Lower leg skin (tissue), 4 donors: ENCODE measurements around the gene CABLES1. TPM values are rescaled to one million over a fixed set of nuclear protein-coding genes. Genes with fewer than 3 reads are reported as not detected.

Source experiments
- DNase-seq, 2 donors: peaks; one replicate each; pipeline ENCODE4 v3.0.0-alpha.2; 2019; ENCODE audit warnings: low spot score in 2 of 2
- H3K4me3 ChIP-seq: fragments of 200-600 bp; sonication (generic); 2 replicates; pipeline ENCODE4 v1.5.1; 2017; ENCODE audit warnings: mild to moderate bottlenecking, low read depth; ENCODE audit not compliant: poor library complexity, severe bottlenecking
- POLR2A ChIP-seq, 2 donors: fragments of 450-650 bp; IDR thresholded peaks; one replicate each; pipeline ENCODE4 v1.6.1; 2016 to 2017; ENCODE audit warnings: antibody characterized with exemption in 2 of 2, mild to moderate bottlenecking in 1 of 2, moderate library complexity in 1 of 2
- WGBS, 2 donors: methylation state at CpG; one replicate each; pipeline ENCODE4 v1.1.5; 2018; 5-methylcytosine and 5-hydroxymethylcytosine counted together
- intact Hi-C: fragments of 100-400 bp; cut with DNase I; formaldehyde crosslinking; loops from one replicate; pipeline ENCODE4 v1.15.0; 2023; ENCODE audit warnings: low total_unique reads
- total RNA-seq, 4 donors: library from RNA; depleted of rRNA; stranded (reverse); fragments of >200 nt; gene quantifications; one replicate each; pipeline ENCODE4 v1.1.0, GENCODE V29; 2016
- TF ChIP-seq, protein P1 (sequence below), 3 donors: fragments of 450-650 bp; IDR thresholded peaks; one replicate each; pipeline ENCODE4 v1.5.1; 2016; ENCODE audit warnings: antibody characterized with exemption in 3 of 3, mild to moderate bottlenecking in 3 of 3, moderate library complexity in 2 of 3

Gene CABLES1
- total RNA-seq, 4 donors from 2014 or later, result 15.0 to 52.5 (median 27.5) TPM

DNA sequence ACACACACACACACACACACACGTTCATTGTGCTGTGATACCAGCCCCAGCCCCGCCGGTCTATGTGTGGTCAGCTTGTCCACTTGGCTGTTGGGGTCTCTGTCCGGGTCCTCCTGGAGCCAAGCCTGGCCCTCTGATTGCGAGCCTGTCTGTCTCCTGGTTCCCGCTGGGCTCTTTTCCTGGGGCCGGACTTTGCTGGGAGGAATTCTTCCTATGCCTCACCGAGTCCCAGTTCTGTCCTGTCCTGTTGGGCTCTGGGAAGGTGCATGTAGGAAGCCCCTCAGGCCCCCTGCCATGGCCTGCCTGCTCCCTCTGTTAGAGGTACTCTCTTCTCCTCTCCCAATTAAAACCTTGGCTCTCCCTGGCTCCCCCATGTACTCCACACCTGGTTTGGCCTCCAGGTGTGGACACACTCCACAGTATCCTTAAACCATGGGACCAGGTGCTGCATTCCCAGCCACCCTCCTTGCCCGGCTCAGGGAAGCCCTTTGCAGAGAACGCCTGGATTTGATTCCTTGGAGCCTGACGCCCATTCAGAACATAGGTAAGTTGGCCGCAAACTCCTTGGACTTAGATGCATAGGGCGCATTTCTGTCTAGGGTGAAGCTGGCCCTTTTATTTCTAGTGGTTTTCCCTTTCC, 42.3 kb downstream of the CABLES1 start:
- DNase-seq, result no peak
- WGBS, 2 donors, result 91 to 92% methylated on average over 13 of the region's 13 CpGs
- no peak for TF ChIP-seq POLR2A (IDR thresholded peaks at IDR 0.05)
- TF ChIP-seq, protein P1, sequence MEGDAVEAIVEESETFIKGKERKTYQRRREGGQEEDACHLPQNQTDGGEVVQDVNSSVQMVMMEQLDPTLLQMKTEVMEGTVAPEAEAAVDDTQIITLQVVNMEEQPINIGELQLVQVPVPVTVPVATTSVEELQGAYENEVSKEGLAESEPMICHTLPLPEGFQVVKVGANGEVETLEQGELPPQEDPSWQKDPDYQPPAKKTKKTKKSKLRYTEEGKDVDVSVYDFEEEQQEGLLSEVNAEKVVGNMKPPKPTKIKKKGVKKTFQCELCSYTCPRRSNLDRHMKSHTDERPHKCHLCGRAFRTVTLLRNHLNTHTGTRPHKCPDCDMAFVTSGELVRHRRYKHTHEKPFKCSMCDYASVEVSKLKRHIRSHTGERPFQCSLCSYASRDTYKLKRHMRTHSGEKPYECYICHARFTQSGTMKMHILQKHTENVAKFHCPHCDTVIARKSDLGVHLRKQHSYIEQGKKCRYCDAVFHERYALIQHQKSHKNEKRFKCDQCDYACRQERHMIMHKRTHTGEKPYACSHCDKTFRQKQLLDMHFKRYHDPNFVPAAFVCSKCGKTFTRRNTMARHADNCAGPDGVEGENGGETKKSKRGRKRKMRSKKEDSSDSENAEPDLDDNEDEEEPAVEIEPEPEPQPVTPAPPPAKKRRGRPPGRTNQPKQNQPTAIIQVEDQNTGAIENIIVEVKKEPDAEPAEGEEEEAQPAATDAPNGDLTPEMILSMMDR (IDR thresholded peaks at IDR 0.05), result no peak
- intact Hi-C loops, result no loop called here
- H3K4me3 ChIP-seq, result no peak overlapping the region

DNA sequence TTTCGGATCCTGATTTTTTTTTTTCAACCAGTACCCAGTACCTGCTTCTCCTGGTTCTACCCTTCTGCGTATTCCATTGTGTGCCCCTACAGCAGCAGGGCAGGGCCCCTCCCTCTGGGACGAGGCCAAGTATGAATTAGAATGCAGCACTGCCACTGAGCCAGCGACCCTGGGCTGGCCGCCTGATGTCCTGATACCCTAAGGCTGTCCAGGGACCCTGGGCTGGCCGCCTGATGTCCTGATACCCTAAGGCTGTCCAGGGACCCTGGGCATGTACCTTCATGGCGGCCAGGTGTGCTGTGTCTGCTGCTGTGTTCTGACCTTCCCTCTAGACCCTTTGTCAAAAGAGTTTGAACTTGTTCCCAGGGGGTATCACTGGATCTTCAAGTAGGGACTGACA, 42.9 kb downstream of the CABLES1 start:
- intact Hi-C loops, result no loop called here
- no peak overlapping the region for H3K4me3 ChIP-seq
- WGBS, 2 donors, result 81 to 87% methylated on average over 7 of the region's 7 CpGs
- DNase-seq, result no peak
- TF ChIP-seq, protein P1 (IDR thresholded peaks at IDR 0.05), result no peak
- TF ChIP-seq POLR2A (IDR thresholded peaks at IDR 0.05), result no peak

DNA sequence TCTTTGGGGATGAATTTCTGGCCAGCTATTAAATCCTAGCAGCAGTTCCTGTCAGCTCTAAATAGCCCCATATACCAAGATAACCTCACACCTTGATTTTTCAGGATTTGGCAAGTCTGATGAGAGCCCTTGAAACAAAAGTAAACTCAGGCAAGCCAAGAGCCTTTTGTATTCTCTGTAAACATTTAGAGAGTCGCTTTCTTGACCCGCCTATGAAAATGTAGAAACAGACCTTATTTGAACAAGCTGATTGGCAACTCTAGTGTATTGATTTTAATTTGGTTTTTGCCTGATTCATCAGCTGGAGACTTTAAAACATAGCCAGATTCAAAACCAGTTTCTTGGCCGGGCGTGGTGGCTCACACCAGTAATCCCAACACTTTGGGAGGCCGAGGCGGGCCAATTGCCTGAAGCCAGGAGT, 43.4 kb downstream of the CABLES1 start:
- no peak for TF ChIP-seq POLR2A (IDR thresholded peaks at IDR 0.05)
- TF ChIP-seq, protein P1 (IDR thresholded peaks at IDR 0.05), result no peak
- no peak for DNase-seq

DNA sequence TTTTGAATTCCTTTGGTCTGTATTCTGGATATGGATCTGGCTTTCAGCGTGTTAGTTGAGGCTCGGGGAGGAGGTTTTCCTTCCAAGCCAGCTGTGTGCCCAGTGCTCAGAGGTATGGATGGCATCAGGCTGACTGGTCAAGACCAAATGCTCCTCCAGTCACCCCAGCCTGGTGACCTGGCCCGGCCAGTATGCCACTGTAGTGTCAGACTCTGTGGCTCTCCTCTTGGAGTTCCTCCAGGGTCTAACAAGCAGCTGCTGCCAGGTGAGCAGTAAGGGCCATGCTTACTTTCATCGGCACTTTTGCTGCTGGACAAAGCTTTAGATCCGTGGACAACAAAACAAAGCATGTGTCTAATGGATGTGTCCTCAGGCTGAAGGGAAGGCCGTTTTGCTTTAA, 44.1 kb downstream of the CABLES1 start:
- no peak for DNase-seq
- no peak for TF ChIP-seq POLR2A (IDR thresholded peaks at IDR 0.05)
- TF ChIP-seq, protein P1 (IDR thresholded peaks at IDR 0.05), result no peak
- WGBS, 2 donors, result 82 to 84% methylated on average over 6 of the region's 6 CpGs
- intact Hi-C loops, result no loop called here
- H3K4me3 ChIP-seq, result no peak overlapping the region

More for the DNA sequence above, 43.4 kb downstream of the CABLES1 start:
- 86 to 89% methylated on average over 6 of the region's 6 CpGs for WGBS, 2 donors
- H3K4me3 ChIP-seq, result no peak overlapping the region
- intact Hi-C loops, result no loop called here

DNA sequence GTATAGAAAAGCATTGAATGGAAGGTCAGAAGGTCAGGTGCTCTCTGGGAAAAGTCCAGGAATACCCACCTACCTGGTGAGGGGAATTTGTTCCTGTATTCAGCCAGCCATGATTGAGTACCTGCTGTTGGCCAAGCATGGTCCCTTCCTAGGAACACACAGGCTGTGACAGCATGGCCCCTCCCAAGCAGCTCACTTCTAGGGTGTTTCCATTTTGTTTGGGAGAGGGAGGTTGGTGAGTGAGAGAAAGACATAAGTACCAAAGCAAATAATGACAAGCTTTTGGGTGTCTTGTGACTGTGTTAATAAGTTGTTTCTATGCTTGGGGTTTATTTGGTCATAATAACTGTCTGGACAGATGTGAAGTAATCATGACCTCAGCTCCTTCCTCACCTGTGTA, 46.3 kb downstream of the CABLES1 start:
- intact Hi-C loops, result no loop called here
- no peak for DNase-seq
- no peak overlapping the region for H3K4me3 ChIP-seq
- TF ChIP-seq, protein P1 (IDR thresholded peaks at IDR 0.05), result no peak
- no peak for TF ChIP-seq POLR2A (IDR thresholded peaks at IDR 0.05)

DNA sequence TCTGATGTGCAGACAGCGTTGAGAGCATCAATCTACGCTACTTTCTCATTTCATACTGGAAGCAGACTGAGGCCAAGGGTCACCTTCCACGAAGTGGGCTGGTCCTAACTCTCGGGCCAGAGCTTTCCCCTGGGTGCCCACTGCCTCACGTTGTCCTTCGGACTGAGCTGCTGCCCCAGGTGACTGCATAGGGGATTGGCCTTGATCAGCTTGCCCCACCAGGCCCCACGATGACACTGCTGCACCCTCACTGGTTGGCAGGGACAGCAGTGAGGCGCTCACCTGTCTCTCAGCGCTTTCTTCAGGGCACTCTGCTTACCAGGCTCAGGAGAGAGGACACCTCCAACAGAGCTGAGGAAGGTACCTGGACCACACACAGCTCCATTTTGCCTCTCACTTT, 47.3 kb downstream of the CABLES1 start:
- 94 to 97% methylated on average over 9 of the region's 9 CpGs for WGBS, 2 donors
- intact Hi-C loops, result no loop called here
- no peak for DNase-seq
- TF ChIP-seq POLR2A (IDR thresholded peaks at IDR 0.05), result no peak
- H3K4me3 ChIP-seq, result no peak overlapping the region
